ENCODE measurements around the gene GABBR2. TPM values are rescaled to one million over a fixed set of nuclear protein-coding genes. Genes with fewer than 3 reads are reported as not detected.
"Not testable (repeated sequence)": the region's sequence is repeated elsewhere in the genome, so short reads cannot be mapped to it uniquely, and the experiment has no call there.

Gene GABBR2
- total RNA-seq, 3 donors from 2014 or later, result not detected

GRCh38 chr9:98594546-98595160 is 114.1 kb downstream of the GABBR2 start:
- H3K27me3 Mint-ChIP-seq (ENCODE audit: low read depth), result peaks cover 9% of the 10 kb centered on the region
- no peak overlapping the region for H3K4me3 Mint-ChIP-seq
- H3K9me3 Mint-ChIP-seq, result no peaks in the 10 kb centered on the region
- ATAC-seq (no peak), DNase-seq (no peak)
- H3K4me1 Mint-ChIP-seq (ENCODE audit: low read depth), result no peaks in the 10 kb centered on the region
- no peaks in the 10 kb centered on the region for H3K36me3 Mint-ChIP-seq (ENCODE audit: insufficient read depth)

- Mint-ChIP-seq H3K36me3 (ENCODE audit: insufficient read depth) (no peaks in the 10 kb centered on the region), H3K4me3 (no peak overlapping the region), H3K9me3 (no peaks in the 10 kb centered on the region), H3K4me1 (ENCODE audit: low read depth) (no peaks in the 10 kb centered on the region), H3K27me3 (ENCODE audit: low read depth) (peaks cover 14% of the 10 kb centered on the region)
- ATAC-seq, result no peak
- no peak for DNase-seq
Observed at GRCh38 chr9:98593354-98594253, 115.1 kb downstream of the GABBR2 start.

GRCh38 chr9:98591696-98592095 is 117.0 kb downstream of the GABBR2 start:
- DNase-seq (no peak), ATAC-seq (no peak)
- Mint-ChIP-seq H3K27me3 (ENCODE audit: low read depth) (peaks cover 14% of the 10 kb centered on the region), H3K36me3 (ENCODE audit: insufficient read depth) (no peaks in the 10 kb centered on the region), H3K9me3 (no peaks in the 10 kb centered on the region), H3K4me3 (no peak overlapping the region), H3K4me1 (ENCODE audit: low read depth) (no peaks in the 10 kb centered on the region)

- Mint-ChIP-seq H3K27me3 (ENCODE audit: low read depth) (peaks cover 15% of the 10 kb centered on the region), H3K4me1 (ENCODE audit: low read depth) (no peaks in the 10 kb centered on the region), H3K36me3 (ENCODE audit: insufficient read depth) (no peaks in the 10 kb centered on the region), H3K4me3 (no peak overlapping the region), H3K9me3 (no peaks in the 10 kb centered on the region)
- no peak for ATAC-seq
- DNase-seq, result no peak
Observed at GRCh38 chr9:98590101-98590500, 118.6 kb downstream of the GABBR2 start.

- Mint-ChIP-seq H3K9me3 (no peaks in the 10 kb centered on the region), H3K36me3 (ENCODE audit: insufficient read depth) (no peaks in the 10 kb centered on the region), H3K27me3 (ENCODE audit: low read depth) (peaks cover 20% of the 10 kb centered on the region), H3K4me1 (ENCODE audit: low read depth) (no peaks in the 10 kb centered on the region), H3K4me3 (no peak overlapping the region)
- no peak for DNase-seq
- ATAC-seq, result no peak
Observed at GRCh38 chr9:98589102-98589501, 119.6 kb downstream of the GABBR2 start.

- not testable (repeated sequence) for H3K36me3 Mint-ChIP-seq (ENCODE audit: insufficient read depth); H3K4me3 Mint-ChIP-seq; DNase-seq; H3K4me1 Mint-ChIP-seq (ENCODE audit: low read depth); ATAC-seq; H3K9me3 Mint-ChIP-seq
- peaks cover 23% of the 10 kb centered on the region for H3K27me3 Mint-ChIP-seq (ENCODE audit: low read depth)
Observed at GRCh38 chr9:98584853-98585438, 123.8 kb downstream of the GABBR2 start.

GRCh38 chr9:98584059-98584458 is 124.7 kb downstream of the GABBR2 start:
- Mint-ChIP-seq H3K4me3 (no peak overlapping the region), H3K27me3 (ENCODE audit: low read depth) (peaks cover 22% of the 10 kb centered on the region), H3K4me1 (ENCODE audit: low read depth) (no peaks in the 10 kb centered on the region), H3K9me3 (no peaks in the 10 kb centered on the region), H3K36me3 (ENCODE audit: insufficient read depth) (no peaks in the 10 kb centered on the region)
- ATAC-seq (no peak), DNase-seq (no peak)

- Mint-ChIP-seq H3K4me1 (ENCODE audit: low read depth) (no peaks in the 10 kb centered on the region), H3K27me3 (ENCODE audit: low read depth) (peaks cover 21% of the 10 kb centered on the region), H3K9me3 (no peaks in the 10 kb centered on the region), H3K36me3 (ENCODE audit: insufficient read depth) (no peaks in the 10 kb centered on the region), H3K4me3 (no peak overlapping the region)
- no peak for DNase-seq
- ATAC-seq, result no peak
Observed at GRCh38 chr9:98583417-98583816, 125.3 kb downstream of the GABBR2 start.

GRCh38 chr9:98580956-98581355 is 127.8 kb downstream of the GABBR2 start:
- Mint-ChIP-seq H3K4me1 (ENCODE audit: low read depth) (peaks cover 4% of the 10 kb centered on the region), H3K4me3 (no peak overlapping the region), H3K9me3 (no peaks in the 10 kb centered on the region), H3K27me3 (ENCODE audit: low read depth) (peaks cover 36% of the 10 kb centered on the region), H3K36me3 (ENCODE audit: insufficient read depth) (no peaks in the 10 kb centered on the region)
- ATAC-seq, result no peak
- no peak for DNase-seq

GRCh38 chr9:98579700-98580099 is 129.0 kb downstream of the GABBR2 start:
- Mint-ChIP-seq H3K36me3 (ENCODE audit: insufficient read depth) (no peaks in the 10 kb centered on the region), H3K4me3 (no peak overlapping the region), H3K4me1 (ENCODE audit: low read depth) (peaks cover 11% of the 10 kb centered on the region), H3K9me3 (no peaks in the 10 kb centered on the region), H3K27me3 (ENCODE audit: low read depth) (peaks cover 33% of the 10 kb centered on the region)
- ATAC-seq (no peak), DNase-seq (no peak)

- Mint-ChIP-seq H3K9me3 (no peaks in the 10 kb centered on the region), H3K4me1 (ENCODE audit: low read depth) (peaks cover 11% of the 10 kb centered on the region), H3K4me3 (no peak overlapping the region), H3K27me3 (ENCODE audit: low read depth) (peaks cover 37% of the 10 kb centered on the region), H3K36me3 (ENCODE audit: insufficient read depth) (no peaks in the 10 kb centered on the region)
- ATAC-seq (no peak), DNase-seq (no peak)
Observed at GRCh38 chr9:98577446-98577845, 131.3 kb downstream of the GABBR2 start.

- DNase-seq, result no peak
- peaks cover 32% of the 10 kb centered on the region for H3K27me3 Mint-ChIP-seq (ENCODE audit: low read depth)
- H3K36me3 Mint-ChIP-seq (ENCODE audit: insufficient read depth), result no peaks in the 10 kb centered on the region
- H3K4me1 Mint-ChIP-seq (ENCODE audit: low read depth), result peaks cover 11% of the 10 kb centered on the region
- no peaks in the 10 kb centered on the region for H3K9me3 Mint-ChIP-seq
- no peak for ATAC-seq
- H3K4me3 Mint-ChIP-seq, result no peak overlapping the region
Observed at GRCh38 chr9:98576859-98577258, 131.9 kb downstream of the GABBR2 start.

- peaks cover 11% of the 10 kb centered on the region for H3K4me1 Mint-ChIP-seq (ENCODE audit: low read depth)
- no peaks in the 10 kb centered on the region for H3K36me3 Mint-ChIP-seq (ENCODE audit: insufficient read depth)
- no peaks in the 10 kb centered on the region for H3K9me3 Mint-ChIP-seq
- no peak for DNase-seq
- ATAC-seq, result no peak
- no peak overlapping the region for H3K4me3 Mint-ChIP-seq
- peaks cover 32% of the 10 kb centered on the region for H3K27me3 Mint-ChIP-seq (ENCODE audit: low read depth)
Observed at GRCh38 chr9:98576354-98576753, 132.4 kb downstream of the GABBR2 start.

- Mint-ChIP-seq H3K36me3 (ENCODE audit: insufficient read depth) (no peaks in the 10 kb centered on the region), H3K27me3 (ENCODE audit: low read depth) (peaks cover 28% of the 10 kb centered on the region), H3K4me1 (ENCODE audit: low read depth) (peaks cover 11% of the 10 kb centered on the region), H3K4me3 (no peak overlapping the region), H3K9me3 (no peaks in the 10 kb centered on the region)
- no peak for DNase-seq
- peak; percentile 41 to 42 for ATAC-seq
Observed at GRCh38 chr9:98575379-98576346, 133.1 kb downstream of the GABBR2 start.

Data from activated T-cell treated with anti-CD3 and anti-CD28 coated beads, Interleukin-2, amount 50 U/mL, for 4 hours (primary cell).